Body of pancreas (tissue), 4 donors: ENCODE measurements around the gene XRCC3. TPM values are rescaled to one million over a fixed set of nuclear protein-coding genes. Genes with fewer than 3 reads are reported as not detected.

Experiments
- ATAC-seq: fragments of 150-250 bp; one replicate; pipeline ENCODE4 v1.9.1; 2016
- DNase-seq, 4 donors: peaks; one replicate each; pipeline ENCODE4 v3.0.0-alpha.2; 2019
- H3K27ac ChIP-seq, 4 donors: fragments of 200-600 bp; sonication (generic); 1 replicate in 3 of 4; 2 replicates in 1 of 4; pipeline versions ENCODE4 v1.5.1 to v1.6.1; 2016 to 2019; ENCODE audit warnings: mild to moderate bottlenecking in 1 of 4, mixed read lengths in 1 of 4, moderate library complexity in 1 of 4
- H3K27me3 ChIP-seq, 2 donors: fragments of 200-600 bp; sonication (generic); one replicate each; pipeline ENCODE4 v1.6.0; 2016; ENCODE audit warnings: mild to moderate bottlenecking in 1 of 2
- H3K36me3 ChIP-seq, 2 donors: fragments of 200-600 bp; sonication (generic); replicated peaks in 1 of 2; 2 replicates each; pipeline ENCODE4 v1.5.1; 2016; ENCODE audit warnings: low read depth in 2 of 2; ENCODE audit not compliant: insufficient read depth in 1 of 2
- H3K4me1 ChIP-seq: fragments of 200-600 bp; sonication (generic); one replicate; pipeline ENCODE4 v1.6.0; 2016
- H3K4me3 ChIP-seq, 2 donors: fragments of 200-600 bp; sonication (generic); 1 replicate in 1 of 2; 2 replicates in 1 of 2; pipeline ENCODE4 v1.5.1; 2016 to 2019
- H3K9me3 ChIP-seq, 3 donors: fragments of 200-600 bp; sonication (generic); 1 replicate in 2 of 3; 2 replicates in 1 of 3; pipeline ENCODE4 v1.5.1; 2016
- CTCF ChIP-seq, 7 experiments: fragments of 450-650 bp in 4 of 7; fragments of 200-600 bp in 3 of 7; sonication (generic) in 3 of 7; IDR thresholded peaks; one replicate each; pipeline ENCODE4 v1.5.1; 2016 to 2019; ENCODE audit warnings: antibody characterized with exemption in 7 of 7
- POLR2A ChIP-seq, 3 donors: fragments of 450-650 bp; IDR thresholded peaks; one replicate each; pipeline ENCODE4 v1.6.1; 2016; ENCODE audit warnings: antibody characterized with exemption in 3 of 3, mild to moderate bottlenecking in 2 of 3
- WGBS, 2 donors: methylation state at CpG; one replicate each; pipeline ENCODE4 v1.1.5; 2017; 5-methylcytosine and 5-hydroxymethylcytosine counted together
- intact Hi-C: fragments of 100-400 bp; cut with DNase I; formaldehyde crosslinking; loops from one replicate; pipeline ENCODE4 v1.15.1; 2023
- total RNA-seq, 2 donors: library from RNA; depleted of rRNA; stranded (reverse); fragments of >200 nt; gene quantifications; one replicate each; pipeline ENCODE4 v1.1.0, GENCODE V29; 2016

The XRCC3 gene
- total RNA-seq, 2 donors from 2014 or later = 3.9 to 5.6 TPM

- WGBS, 2 donors = 93 to 94% methylated on average over 4 of the region's 4 CpGs
Measured at GRCh38 chr14:103671911-103672310, 43.3 kb downstream of the XRCC3 start.

GRCh38 chr14:103669370-103669769 is 45.9 kb downstream of the XRCC3 start:
- no peak overlapping the region for H3K4me3 ChIP-seq
- TF ChIP-seq POLR2A (IDR thresholded peaks at IDR 0.05) (no peak), CTCF (IDR thresholded peaks at IDR 0.05) (no peak)
- H3K4me1 ChIP-seq = no peaks in the 10 kb centered on the region
- peaks cover 0 to 46% of the 10 kb centered on the region in 2 donors for H3K36me3 ChIP-seq
- no peaks in the 10 kb centered on the region for H3K9me3 ChIP-seq
- H3K27me3 ChIP-seq = no peaks in the 10 kb centered on the region
- 95 to 99% methylated on average over 2 of the region's 2 CpGs for WGBS, 2 donors
- intact Hi-C loops = no loop called here
- no peak for DNase-seq
- ATAC-seq = no peak
- H3K27ac ChIP-seq = no peak overlapping the region

More at GRCh38 chr14:103671911-103672310, 43.3 kb downstream of the XRCC3 start:
- no peak overlapping the region for H3K4me3 ChIP-seq
- DNase-seq (no peak), ATAC-seq (no peak)
- no peaks in the 10 kb centered on the region for H3K9me3 ChIP-seq
- no peaks in the 10 kb centered on the region for H3K4me1 ChIP-seq
- TF ChIP-seq CTCF (IDR thresholded peaks at IDR 0.05) = no peak
- H3K27me3 ChIP-seq = no peaks in the 10 kb centered on the region
- H3K36me3 ChIP-seq = peaks cover 14 to 63% of the 10 kb centered on the region in 2 donors
- H3K27ac ChIP-seq = no peak overlapping the region
- intact Hi-C loops = no loop called here

GRCh38 chr14:103668117-103668516 is 47.1 kb downstream of the XRCC3 start:
- Histone ChIP-seq H3K36me3 (peaks cover 7 to 36% of the 10 kb centered on the region in 2 donors), H3K27ac (no peak overlapping the region), H3K9me3 (no peaks in the 10 kb centered on the region), H3K4me1 (no peaks in the 10 kb centered on the region), H3K27me3 (no peaks in the 10 kb centered on the region), H3K4me3 (no peak overlapping the region)
- 98% methylated on average over 3 of the region's 3 CpGs for WGBS, 2 donors
- no peak for ATAC-seq
- no peak for DNase-seq
- TF ChIP-seq CTCF (IDR thresholded peaks at IDR 0.05) (no peak), POLR2A (IDR thresholded peaks at IDR 0.05) (no peak)
- intact Hi-C loops = no loop called here

GRCh38 chr14:103667671-103668070 is 47.6 kb downstream of the XRCC3 start:
- Histone ChIP-seq H3K4me1 (no peaks in the 10 kb centered on the region), H3K9me3 (no peaks in the 10 kb centered on the region), H3K4me3 (no peak overlapping the region), H3K27ac (no peak overlapping the region), H3K36me3 (peaks cover 8 to 33% of the 10 kb centered on the region in 2 donors), H3K27me3 (no peaks in the 10 kb centered on the region)
- ATAC-seq (no peak), DNase-seq (no peak)
- TF ChIP-seq POLR2A (IDR thresholded peaks at IDR 0.05) (no peak), CTCF (IDR thresholded peaks at IDR 0.05) (no peak)
- intact Hi-C loops = no loop called here
- 83 to 94% methylated on average over 4 of the region's 4 CpGs for WGBS, 2 donors

- intact Hi-C loops = no loop called here
- no peaks in the 10 kb centered on the region for H3K9me3 ChIP-seq
- H3K4me1 ChIP-seq = no peaks in the 10 kb centered on the region
- peak overlapping the region in 1 of 4 donors; percentile 25 for H3K27ac ChIP-seq
- TF ChIP-seq POLR2A (IDR thresholded peaks at IDR 0.05) (no peak), CTCF (IDR thresholded peaks at IDR 0.05) (no peak)
- no peak for DNase-seq
- H3K27me3 ChIP-seq = no peaks in the 10 kb centered on the region
- 88 to 91% methylated on average over 12 to 13 of the region's 13 CpGs for WGBS, 2 donors
- no peak for ATAC-seq
- H3K4me3 ChIP-seq = no peak overlapping the region
- peaks cover 8 to 22% of the 10 kb centered on the region in 2 donors for H3K36me3 ChIP-seq
Measured at GRCh38 chr14:103663506-103663905, 51.7 kb downstream of the XRCC3 start.
